DMS53 treated with DMSO at 0.1 percent for 48 hours (cell line): ENCODE measurements around the gene ZIC3.
"Not testable (repeated sequence)": the region's sequence is repeated elsewhere in the genome, so short reads cannot be mapped to it uniquely, and the experiment has no call there.

Experiments
- DNase-seq: peaks from one replicate; lab custom pipeline; 2025; ENCODE audit not compliant: unreplicated experiment; lab: John Stamatoyannopoulos, UW

Gene ZIC3

GRCh38 chrX:137565921-137566745 lies at the start of gene ZIC3:
ZIC3 (plus strand) TSS chrX:137566127; CDS start chrX:137566692, 565 bp downstream.
- DNase-seq, result peak; percentile 85

- no peak for DNase-seq
Observed at GRCh38 chrX:137519459-137519858, 46.5 kb upstream of the ZIC3 start.

GRCh38 chrX:137545711-137546651 lies 19.9 kb upstream of the ZIC3 start:
- no peak for DNase-seq

- no peak for DNase-seq
Observed at GRCh38 chrX:137547291-137547690, 18.6 kb upstream of the ZIC3 start.

GRCh38 chrX:137548261-137548660 lies 17.7 kb upstream of the ZIC3 start:
- no peak for DNase-seq

- DNase-seq, result no peak
Observed at GRCh38 chrX:137549073-137549472, 16.9 kb upstream of the ZIC3 start.

- DNase-seq, result no peak
Observed at GRCh38 chrX:137549851-137550664, 15.9 kb upstream of the ZIC3 start.

- DNase-seq, result no peak
Observed at GRCh38 chrX:137550665-137551261, 15.2 kb upstream of the ZIC3 start.

- not testable (repeated sequence) for DNase-seq
Observed at GRCh38 chrX:137552098-137552497, 13.8 kb upstream of the ZIC3 start.

- DNase-seq, result no peak
Observed at GRCh38 chrX:137562096-137562495, 3.8 kb upstream of the ZIC3 start.

GRCh38 chrX:137563681-137564651 lies 2.0 kb upstream of the ZIC3 start:
- no peak for DNase-seq

- DNase-seq, result no peak
Observed at GRCh38 chrX:137565318-137565904, 516 bp upstream of the ZIC3 start.

- peak; percentile 36 for DNase-seq
Observed at GRCh38 chrX:137566746-137567679, 1.1 kb downstream of the ZIC3 start.

GRCh38 chrX:137567682-137568232 lies 1.8 kb downstream of the ZIC3 start:
- DNase-seq, result peak; percentile 37

- no peak for DNase-seq
Observed at GRCh38 chrX:137568741-137569469, 3.0 kb downstream of the ZIC3 start.

GRCh38 chrX:137569470-137569891 lies 3.6 kb downstream of the ZIC3 start:
- no peak for DNase-seq
